Right atrium auricular region (tissue), 2 donors: Measurements from ENCODE around the gene RYR3. TPM values are rescaled to one million over a fixed set of nuclear protein-coding genes. Genes with fewer than 3 reads are reported as not detected.
"Not testable (repeated sequence)": the region's sequence is repeated elsewhere in the genome, so short reads cannot be mapped to it uniquely, and the experiment has no call there.

Source experiments
- DNase-seq: peaks from one replicate; pipeline ENCODE4 v3.0.0-alpha.2; 2019; ENCODE audit warnings: low spot score
- H3K27ac ChIP-seq, 2 donors: fragments of 200-600 bp; sonication (generic); 1 replicate in 1 of 2; 2 replicates in 1 of 2; pipeline ENCODE4 v1.5.1; 2016 to 2019
- H3K27me3 ChIP-seq, 2 donors: fragments of 200-600 bp; sonication (generic); one replicate each; pipeline versions ENCODE4 v1.5.1 to v1.6.0; 2017 to 2019
- H3K36me3 ChIP-seq: fragments of 200-600 bp; sonication (generic); one replicate; pipeline ENCODE4 v1.5.1; 2016
- H3K4me1 ChIP-seq, 2 donors: fragments of 200-600 bp; sonication (generic); one replicate each; pipeline versions ENCODE4 v1.5.1 to v1.6.0; 2017 to 2019
- H3K4me3 ChIP-seq, 2 donors: fragments of 200-600 bp; sonication (generic); 1 replicate in 1 of 2; 2 replicates in 1 of 2; pipeline ENCODE4 v1.5.1; 2017 to 2019; ENCODE audit warnings: mild to moderate bottlenecking in 1 of 2, moderate library complexity in 1 of 2
- H3K9me3 ChIP-seq, 2 donors: fragments of 200-600 bp; sonication (generic); one replicate each; pipeline ENCODE4 v1.5.1; 2019
- total RNA-seq, 2 donors: library from RNA; depleted of rRNA; stranded (reverse); fragments of >200 nt; gene quantifications; one replicate each; pipeline ENCODE4 v1.1.0, GENCODE V29; 2016
- TF ChIP-seq, protein P1 (sequence below), 2 donors: fragments of 200-600 bp; sonication (generic); IDR thresholded peaks; one replicate each; pipeline ENCODE4 v1.5.1; 2019; ENCODE audit warnings: antibody characterized with exemption in 2 of 2

Gene RYR3
- total RNA-seq, 2 donors from 2014 or later = 0.08 to 0.11 TPM

DNA sequence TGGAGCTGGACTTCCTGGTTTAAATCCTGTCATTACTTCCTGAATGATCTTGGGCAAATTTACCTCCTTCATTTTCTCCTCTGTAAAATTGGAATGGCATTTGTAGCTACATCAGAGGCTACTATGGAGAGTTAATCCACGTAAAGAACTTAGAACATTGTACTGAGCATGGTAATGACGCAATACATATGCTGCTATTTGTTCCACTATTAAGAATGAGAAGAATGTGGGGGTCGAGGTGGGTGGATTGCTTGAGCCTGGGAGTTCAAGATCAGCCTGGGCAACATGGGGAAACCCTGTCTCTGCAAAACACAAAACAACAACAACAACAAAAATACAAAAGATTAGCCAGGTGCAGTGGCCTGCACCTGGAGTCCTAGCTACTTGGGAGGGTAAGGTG, 250.6 kb downstream of the RYR3 start:
- no peaks in the 10 kb centered on the region for H3K4me1 ChIP-seq
- DNase-seq = no peak
- no peak overlapping the region for H3K4me3 ChIP-seq
- peaks cover 0 to 4% of the 10 kb centered on the region in 2 donors for H3K9me3 ChIP-seq
- no peak overlapping the region for H3K27ac ChIP-seq
- TF ChIP-seq, protein P1, sequence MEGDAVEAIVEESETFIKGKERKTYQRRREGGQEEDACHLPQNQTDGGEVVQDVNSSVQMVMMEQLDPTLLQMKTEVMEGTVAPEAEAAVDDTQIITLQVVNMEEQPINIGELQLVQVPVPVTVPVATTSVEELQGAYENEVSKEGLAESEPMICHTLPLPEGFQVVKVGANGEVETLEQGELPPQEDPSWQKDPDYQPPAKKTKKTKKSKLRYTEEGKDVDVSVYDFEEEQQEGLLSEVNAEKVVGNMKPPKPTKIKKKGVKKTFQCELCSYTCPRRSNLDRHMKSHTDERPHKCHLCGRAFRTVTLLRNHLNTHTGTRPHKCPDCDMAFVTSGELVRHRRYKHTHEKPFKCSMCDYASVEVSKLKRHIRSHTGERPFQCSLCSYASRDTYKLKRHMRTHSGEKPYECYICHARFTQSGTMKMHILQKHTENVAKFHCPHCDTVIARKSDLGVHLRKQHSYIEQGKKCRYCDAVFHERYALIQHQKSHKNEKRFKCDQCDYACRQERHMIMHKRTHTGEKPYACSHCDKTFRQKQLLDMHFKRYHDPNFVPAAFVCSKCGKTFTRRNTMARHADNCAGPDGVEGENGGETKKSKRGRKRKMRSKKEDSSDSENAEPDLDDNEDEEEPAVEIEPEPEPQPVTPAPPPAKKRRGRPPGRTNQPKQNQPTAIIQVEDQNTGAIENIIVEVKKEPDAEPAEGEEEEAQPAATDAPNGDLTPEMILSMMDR (IDR thresholded peaks at IDR 0.05) = no peak
- no peaks in the 10 kb centered on the region for H3K27me3 ChIP-seq
- H3K36me3 ChIP-seq = no peaks in the 10 kb centered on the region

DNA sequence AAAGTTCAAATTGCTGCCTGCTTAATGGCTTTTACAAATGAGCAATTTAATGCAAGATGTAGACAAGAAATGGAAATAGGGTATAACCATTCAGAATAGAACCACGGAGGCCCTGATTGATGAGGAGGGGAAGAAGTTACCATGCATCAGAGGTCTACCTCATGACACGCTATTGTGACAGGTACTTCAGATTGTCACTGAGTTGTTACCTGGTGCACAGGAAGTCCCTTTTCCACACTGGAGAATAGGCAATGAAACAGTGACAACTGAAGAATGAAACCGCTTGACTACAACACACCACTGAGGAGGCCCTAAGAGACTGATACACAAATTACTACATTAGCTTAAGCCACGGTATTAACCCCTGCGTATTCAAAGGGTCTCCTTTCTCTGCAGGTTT, 251.2 kb downstream of the RYR3 start:
- no peak for DNase-seq
- Histone ChIP-seq H3K4me3 (no peak overlapping the region), H3K27ac (no peak overlapping the region), H3K36me3 (no peaks in the 10 kb centered on the region), H3K27me3 (no peaks in the 10 kb centered on the region), H3K4me1 (no peaks in the 10 kb centered on the region), H3K9me3 (peaks cover 0 to 4% of the 10 kb centered on the region in 2 donors)
- TF ChIP-seq, protein P1 (IDR thresholded peaks at IDR 0.05) = no peak

DNA sequence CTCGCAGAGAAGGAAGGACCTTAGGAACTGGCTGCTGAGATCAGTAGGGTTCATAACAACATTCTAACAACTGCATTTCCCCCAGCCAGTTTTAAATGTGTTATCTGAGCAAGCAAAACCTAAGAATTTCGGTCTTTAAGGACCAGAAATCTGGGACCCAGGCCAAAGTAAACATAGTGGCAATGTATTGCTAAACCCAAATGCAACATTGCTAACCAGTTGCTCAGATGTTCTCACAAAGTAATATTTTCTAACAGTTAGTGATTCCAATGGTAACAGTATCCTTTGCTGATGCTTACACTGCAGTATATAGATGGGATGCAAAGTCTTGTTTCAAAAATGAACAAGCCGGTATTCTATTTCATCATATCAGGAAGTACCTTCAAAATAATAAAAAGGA, 254.3 kb downstream of the RYR3 start:
- TF ChIP-seq, protein P1 (IDR thresholded peaks at IDR 0.05) = no peak
- no peak for DNase-seq
- peaks cover 0 to 4% of the 10 kb centered on the region in 2 donors for H3K9me3 ChIP-seq
- H3K36me3 ChIP-seq = no peaks in the 10 kb centered on the region
- H3K27me3 ChIP-seq = no peaks in the 10 kb centered on the region
- no peak overlapping the region for H3K4me3 ChIP-seq
- H3K4me1 ChIP-seq = no peaks in the 10 kb centered on the region
- H3K27ac ChIP-seq = no peak overlapping the region

DNA sequence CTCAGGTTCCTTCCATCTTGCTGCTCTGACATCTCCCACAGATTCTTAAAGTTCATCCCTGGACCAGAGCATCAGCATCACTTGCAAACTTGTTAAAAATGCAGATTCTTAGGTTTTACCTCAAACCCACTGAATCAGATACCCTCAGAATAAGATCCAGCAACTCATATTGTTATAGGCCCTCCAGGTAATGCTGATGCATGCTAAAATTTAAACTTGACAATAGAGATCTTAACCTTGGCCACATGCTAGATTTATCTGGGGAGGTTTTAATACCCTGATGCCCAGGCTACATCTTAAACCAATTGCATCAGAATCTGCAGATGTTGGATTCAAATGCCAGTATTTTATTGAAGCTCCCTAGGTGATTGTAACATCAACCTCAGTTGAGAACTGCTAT, 256.9 kb downstream of the RYR3 start:
- H3K27me3 ChIP-seq = no peaks in the 10 kb centered on the region
- peaks cover 0 to 4% of the 10 kb centered on the region in 2 donors for H3K9me3 ChIP-seq
- DNase-seq = no peak
- H3K4me3 ChIP-seq = no peak overlapping the region
- TF ChIP-seq, protein P1 (IDR thresholded peaks at IDR 0.05) = no peak
- no peaks in the 10 kb centered on the region for H3K4me1 ChIP-seq
- H3K27ac ChIP-seq = no peak overlapping the region
- H3K36me3 ChIP-seq = no peaks in the 10 kb centered on the region

DNA sequence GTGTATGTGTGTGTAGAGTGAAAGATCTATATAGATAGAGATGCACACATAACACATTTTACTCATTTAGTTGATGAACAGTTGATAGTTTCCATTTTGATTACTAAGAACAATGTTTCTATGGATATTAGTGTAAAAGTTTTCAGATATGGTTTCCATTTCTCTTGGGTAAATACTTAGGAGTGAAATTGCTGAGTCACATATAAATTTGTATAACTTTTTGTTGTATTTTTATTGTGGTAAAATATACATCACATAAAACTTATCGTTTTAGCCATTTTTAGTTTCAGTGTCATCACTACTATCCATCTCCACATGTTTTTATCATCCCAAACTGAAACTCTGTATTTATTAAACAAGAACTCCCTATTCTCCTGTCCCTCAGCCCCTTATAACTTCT, 258.3 kb downstream of the RYR3 start:
- TF ChIP-seq, protein P1 (IDR thresholded peaks at IDR 0.05) = no peak
- Histone ChIP-seq H3K9me3 (peaks cover 0 to 4% of the 10 kb centered on the region in 2 donors), H3K36me3 (no peaks in the 10 kb centered on the region), H3K4me3 (no peak overlapping the region), H3K27ac (no peak overlapping the region), H3K4me1 (no peaks in the 10 kb centered on the region), H3K27me3 (no peaks in the 10 kb centered on the region)
- no peak for DNase-seq

DNA sequence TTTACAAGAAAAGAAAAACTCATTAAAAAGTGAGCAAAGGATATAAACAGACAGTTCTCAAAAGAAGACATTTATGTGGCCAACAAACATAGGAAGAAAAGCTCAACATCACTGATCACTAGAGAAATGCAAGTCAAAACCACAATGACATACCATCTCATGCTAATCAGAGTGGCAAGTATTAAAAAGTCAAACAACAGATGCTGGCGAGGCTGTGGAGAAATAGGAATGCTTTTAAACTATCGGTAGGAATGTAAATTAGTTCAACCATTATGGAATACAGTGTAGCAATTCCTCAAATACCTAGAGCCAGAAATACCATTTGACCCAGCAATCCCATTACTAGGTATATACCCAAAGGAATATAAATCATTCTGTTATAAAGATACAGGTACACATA, 267.1 kb downstream of the RYR3 start:
- H3K27ac ChIP-seq, H3K4me1 ChIP-seq, H3K4me3 ChIP-seq, H3K36me3 ChIP-seq, H3K27me3 ChIP-seq, DNase-seq, H3K9me3 ChIP-seq: not testable (repeated sequence)
